SH-SY5Y (cell line): ENCODE data around the gene CFAP141.

Experiments used
- GATA2 ChIP-seq: IDR thresholded peaks from 2 replicates; pipeline ENCODE4 v1.6.1; 2011; ENCODE audit warnings: mild to moderate bottlenecking, low read depth, low read length
- GATA3 ChIP-seq: IDR thresholded peaks from 2 replicates; pipeline ENCODE4 v1.6.1; 2011; ENCODE audit warnings: low read depth, mild to moderate bottlenecking, low read length, moderate library complexity

- TF ChIP-seq GATA2 (no peak), GATA3 (no peak)
Measured at GRCh38 chr1:154182344-154183045, 23.6 kb downstream of the CFAP141 start.
